LHCN-M2 (cell line): ENCODE data around the gene DMTF1. TPM values are rescaled to one million over a fixed set of nuclear protein-coding genes. Genes with fewer than 3 reads are reported as not detected.
A peak's percentile ranks its signal among the peaks of the same experiment; 100 is the strongest.
"Not testable (repeated sequence)": the region's sequence is repeated elsewhere in the genome, so short reads cannot be mapped to it uniquely, and the experiment has no call there.

ENCODE experiments used
- DNase-seq: peaks from one replicate; pipeline ENCODE4 v3.0.0-alpha.2; 2012; ENCODE audit warnings: low read depth
- total RNA-seq: library from RNA; depleted of rRNA; stranded (reverse); fragments of >200 nt; gene quantifications from 2 replicates; pipeline ENCODE4 v1.2.3, GENCODE V29; 2014; rRNA removed

DMTF1 gene
- total RNA-seq, 1 experiment from 2014 or later, result 60.2 TPM

DNA sequence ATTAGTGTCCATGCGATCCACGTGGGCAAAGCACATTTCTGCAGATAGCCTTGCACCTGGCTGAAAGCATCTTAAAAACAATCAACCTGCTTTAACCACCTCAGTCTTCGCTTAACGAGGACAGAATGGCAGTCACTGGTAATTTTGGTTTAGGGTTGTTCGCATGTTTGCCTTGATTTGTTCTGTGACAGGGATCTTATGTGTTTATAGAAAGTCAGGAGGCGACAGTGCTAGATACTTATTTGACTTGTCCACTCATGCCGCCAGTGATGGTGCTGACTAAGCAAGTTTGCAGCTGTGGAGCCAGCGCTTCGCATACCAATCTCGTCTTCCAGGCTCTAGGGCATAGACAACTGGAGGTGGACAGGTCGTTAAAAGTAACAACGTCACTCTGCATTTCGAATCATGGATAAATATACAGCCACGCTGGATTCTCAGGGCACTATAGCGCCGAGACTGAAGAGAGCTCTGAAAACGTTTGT lies 68.5 kb downstream of the DMTF1 start:
- peak; percentile 50 for DNase-seq

GRCh38 chr7:87223666-87224065 lies 71.4 kb downstream of the DMTF1 start:
- no peak for DNase-seq

DNA sequence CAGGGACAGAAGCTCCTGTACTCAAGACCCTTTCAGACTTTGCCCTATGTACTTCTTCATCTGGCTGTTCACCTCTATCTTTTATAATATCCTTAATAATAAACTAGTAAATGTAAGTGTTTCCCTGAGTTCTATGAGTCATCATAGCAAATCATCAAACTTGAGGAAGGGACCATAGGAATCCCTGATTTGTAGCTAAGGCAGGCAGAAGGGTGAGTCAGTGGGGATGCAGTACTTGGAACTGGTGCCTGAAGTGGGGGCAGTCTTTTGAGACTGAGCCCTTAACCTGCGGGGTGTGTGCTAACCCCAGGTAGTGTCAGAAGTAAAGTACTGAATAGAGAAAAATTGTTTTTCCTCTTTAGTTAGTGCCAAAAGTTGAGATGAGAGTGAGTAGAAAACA lies 73.4 kb downstream of the DMTF1 start:
- peak; percentile 45 for DNase-seq

- DNase-seq, result no peak
These were observed 74.2 kb downstream of the DMTF1 start for GRCh38 chr7:87226495-87226894.

- no peak for DNase-seq
These were observed 79.0 kb downstream of the DMTF1 start for GRCh38 chr7:87231258-87231657.

GRCh38 chr7:87231711-87232110 lies 79.5 kb downstream of the DMTF1 start:
- DNase-seq, result no peak

DNA sequence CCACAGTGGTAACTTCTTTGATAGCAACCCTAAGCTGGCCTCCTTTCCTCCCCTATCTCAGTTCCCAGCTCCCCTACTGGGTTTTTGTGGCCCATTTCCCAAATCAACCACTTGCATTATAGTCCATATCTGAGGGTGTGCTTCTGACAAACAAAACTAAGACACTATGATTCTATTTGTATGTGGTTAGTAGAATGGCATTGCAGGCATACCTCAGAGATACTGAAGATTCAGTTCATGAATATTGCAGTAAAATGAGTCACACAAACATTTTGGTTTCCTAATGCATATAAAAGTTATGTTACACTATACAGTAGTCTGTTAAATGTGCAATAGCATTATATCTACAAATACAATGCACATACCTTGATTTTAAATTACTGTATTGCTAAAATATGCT lies 82.7 kb downstream of the DMTF1 start:
- no peak for DNase-seq

DNA sequence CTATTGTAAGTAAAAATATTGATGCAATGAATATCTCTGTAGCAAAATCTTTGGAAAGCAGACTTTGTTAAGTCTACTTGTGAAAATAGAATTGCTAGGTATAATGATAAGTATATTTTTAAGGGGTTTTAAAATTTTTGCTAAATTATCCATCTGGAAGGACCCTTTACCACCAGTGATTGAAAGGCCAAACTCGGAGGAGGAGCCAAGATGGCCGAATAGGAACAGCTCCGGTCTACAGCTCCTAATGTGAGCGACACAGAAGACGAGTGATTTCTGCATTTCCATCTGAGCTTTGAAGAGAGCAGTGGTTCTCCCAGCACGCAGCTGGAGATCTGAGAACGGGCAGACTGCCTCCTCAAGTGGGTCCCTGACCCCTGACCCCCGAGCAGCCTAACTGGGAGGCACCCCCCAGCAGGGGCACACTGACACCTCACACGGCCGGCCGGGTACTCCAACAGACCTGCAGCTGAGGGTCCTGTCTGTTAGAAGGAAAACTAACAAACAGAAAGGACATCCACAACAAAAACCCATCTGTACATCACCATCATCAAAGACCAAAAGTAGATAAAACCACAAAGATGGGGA lies 86.3 kb downstream of the DMTF1 start:
- DNase-seq, result not testable (repeated sequence)

DNA sequence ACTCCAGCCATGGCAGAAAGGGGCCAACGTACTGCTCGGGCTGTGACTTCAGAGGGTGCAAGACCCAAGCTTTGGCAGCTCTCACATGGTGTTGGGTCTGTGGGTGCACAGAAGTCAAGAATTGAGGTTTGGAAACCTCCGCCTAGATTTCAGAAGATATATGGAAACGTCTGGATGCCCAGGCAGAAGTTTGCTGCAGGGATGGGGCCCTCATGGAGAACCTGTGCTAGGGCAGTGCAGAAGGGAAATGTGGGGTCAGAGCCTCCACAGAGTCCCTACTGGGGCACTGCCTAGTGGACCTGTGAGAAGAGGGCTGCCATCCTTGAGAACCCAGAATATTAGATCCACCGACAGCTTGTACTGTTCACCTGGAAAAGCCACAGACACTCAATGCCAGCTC lies 93.4 kb downstream of the DMTF1 start:
- not testable (repeated sequence) for DNase-seq

Other genes with a start within 250 kb of the DMTF1 start
- gene ELAPOR2, start 92.8 kb upstream of the DMTF1 start, total RNA-seq, result 5.7 and 6.0 TPM in 2 replicates
- gene TMEM243, start 67.3 kb downstream of the DMTF1 start, total RNA-seq, result 39.0 and 43.3 TPM in 2 replicates
- gene CROT, start 193.2 kb downstream of the DMTF1 start, total RNA-seq, result 24.8 and 32.4 TPM in 2 replicates